HG03097 (cell line): Measurements from ENCODE around the gene TXLNG.

Experiments used
- ATAC-seq: cut with Tn5 transposase; IDR thresholded peaks from one replicate; pipeline ENCODE4 v1.9.1; 2021; ENCODE audit not compliant: unreplicated experiment, low FRiP score

TXLNG gene

GRCh38 chrX:16870095-16870861, 84.0 kb downstream of the TXLNG start, which contains the start of gene RBBP7:
RBBP7 (minus strand) TSS chrX:16870362; CDS start chrX:16870053, 309 bp downstream.
- peak; percentile 81 for ATAC-seq

GRCh38 chrX:16870862-16871815, 84.9 kb downstream of the TXLNG start:
- peak; percentile 13 for ATAC-seq

DNA sequence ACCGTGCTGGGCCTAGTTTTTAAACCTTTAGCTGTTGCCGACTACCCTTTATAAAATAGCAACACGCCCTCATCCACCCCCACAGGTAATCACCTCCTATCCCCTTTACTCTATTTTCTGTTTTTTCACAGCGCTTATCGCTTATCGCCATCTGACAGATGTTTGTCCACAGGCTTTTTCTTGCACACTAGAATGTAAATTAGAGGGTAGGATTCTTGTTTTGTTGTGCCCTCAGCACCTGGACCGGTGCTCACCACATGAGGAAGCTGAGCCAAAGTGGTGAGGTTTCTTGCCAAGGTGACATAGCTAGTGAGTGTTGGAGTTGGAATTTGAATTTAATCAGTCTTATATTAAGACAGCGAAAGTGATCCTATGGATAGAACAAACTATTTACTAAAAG, 86.8 kb downstream of the TXLNG start:
- ATAC-seq, result no peak

- ATAC-seq, result no peak
These were observed 88.3 kb downstream of the TXLNG start for GRCh38 chrX:16874458-16875095.

- ATAC-seq, result no peak
These were observed 90.4 kb downstream of the TXLNG start for GRCh38 chrX:16876696-16877095.

GRCh38 chrX:16882169-16882568, 95.9 kb downstream of the TXLNG start:
- no peak for ATAC-seq

DNA sequence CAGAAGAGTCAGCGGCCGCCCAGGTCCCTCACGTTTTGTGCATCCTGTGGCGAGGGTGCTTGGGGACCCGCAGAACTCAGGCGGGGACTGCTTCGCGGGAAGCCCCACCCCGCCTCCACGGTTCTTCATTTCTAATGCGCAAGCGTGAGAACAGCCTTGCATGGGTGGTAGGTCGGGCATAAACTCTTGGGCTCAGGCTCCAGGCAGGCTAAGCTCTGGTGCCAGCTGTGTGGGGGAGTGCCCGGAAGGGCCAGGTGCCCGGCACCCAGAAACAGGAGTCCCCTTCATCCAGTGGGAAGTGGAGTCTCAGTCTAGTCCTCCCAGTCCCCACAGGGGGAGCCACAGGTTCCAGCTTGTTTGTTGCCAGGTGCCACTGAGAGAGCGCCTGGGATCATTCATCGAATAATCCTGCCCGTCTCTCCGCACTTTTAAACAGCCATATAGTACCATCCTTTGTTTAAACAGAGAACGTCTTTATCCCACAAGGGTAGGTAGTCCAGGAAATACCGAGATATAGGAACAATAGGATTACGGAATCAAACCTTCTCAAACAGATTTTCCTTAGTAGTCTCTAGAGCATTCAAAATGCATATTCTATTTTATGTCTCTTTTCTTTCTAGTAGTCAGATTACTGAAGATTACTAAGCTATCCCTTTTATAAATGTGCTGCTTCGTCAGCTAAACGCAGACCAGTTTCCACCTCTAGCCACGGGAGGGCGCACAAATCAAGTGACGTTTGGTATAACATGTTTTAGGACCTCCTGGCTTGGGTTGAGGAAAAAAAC, 96.6 kb downstream of the TXLNG start:
- peak; percentile 50 for ATAC-seq

GRCh38 chrX:16883487-16883804, 97.2 kb downstream of the TXLNG start:
- ATAC-seq, result no peak

GRCh38 chrX:16885628-16886027, 99.4 kb downstream of the TXLNG start:
- no peak for ATAC-seq

DNA sequence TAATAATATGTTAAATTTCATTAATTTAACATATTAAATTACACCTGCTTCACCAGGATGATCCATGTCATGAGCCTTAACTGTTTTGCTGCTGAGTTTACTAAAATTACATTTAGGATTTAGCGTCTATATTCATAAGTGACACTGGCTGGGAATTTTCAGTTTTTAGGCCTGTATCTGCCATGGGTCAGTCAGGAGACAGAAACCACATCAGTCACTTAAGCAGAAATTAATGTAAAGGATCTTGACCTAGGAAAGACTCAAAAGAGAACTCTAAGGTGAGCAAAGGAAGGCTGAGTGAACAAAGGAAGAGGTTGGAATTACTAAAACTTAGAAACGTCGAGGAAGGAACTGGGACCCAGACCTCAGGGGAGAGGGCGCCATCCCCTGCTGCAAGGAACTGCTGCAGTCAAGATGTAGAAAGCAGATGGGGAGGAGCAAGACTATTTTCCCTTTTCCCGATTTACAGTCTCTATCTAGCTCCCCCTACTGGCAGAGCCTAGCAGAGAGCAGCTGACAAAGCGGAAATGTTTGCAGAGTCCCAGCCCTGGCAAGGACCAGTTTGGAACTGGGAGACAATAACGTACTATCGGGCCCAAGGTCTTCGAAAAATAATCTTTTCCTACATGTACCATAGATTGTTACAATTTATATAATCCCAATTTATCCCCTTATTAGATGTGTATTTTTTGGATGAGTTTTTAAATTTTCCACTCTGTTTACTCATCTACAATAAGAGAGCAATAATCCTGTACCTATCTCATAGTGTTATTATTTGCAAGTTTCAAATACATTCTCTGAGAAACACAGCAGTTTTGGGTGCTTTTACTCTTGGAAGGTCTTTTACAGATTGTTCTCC, 106.5 kb downstream of the TXLNG start:
- ATAC-seq, result no peak
